Omental fat pad (tissue), 4 donors: ENCODE results near the gene KCNS3. TPM values are rescaled to one million over a fixed set of nuclear protein-coding genes. Genes with fewer than 3 reads are reported as not detected.

Experiments used
- ATAC-seq: fragments of 150-250 bp; one replicate; pipeline ENCODE4 v1.9.1; 2016; ENCODE audit warnings: mild to moderate bottlenecking, moderate library complexity; ENCODE audit not compliant: low FRiP score
- DNase-seq: peaks from one replicate; pipeline ENCODE4 v3.0.0-alpha.2; 2019; ENCODE audit warnings: low spot score
- CTCF ChIP-seq, 3 donors: fragments of 450-650 bp; IDR thresholded peaks; one replicate each; pipeline ENCODE4 v1.5.1; 2016 to 2017; ENCODE audit warnings: antibody characterized with exemption in 3 of 3, mild to moderate bottlenecking in 3 of 3, moderate library complexity in 2 of 3
- total RNA-seq, 4 donors: library from RNA; depleted of rRNA; stranded (reverse); fragments of >200 nt; gene quantifications; one replicate each; pipeline ENCODE4 v1.1.0, GENCODE V29; 2016

Gene KCNS3
- total RNA-seq, 4 donors from 2014 or later: 4.8 to 17.8 (median 9.5) TPM

GRCh38 chr2:17876590-17876989 lies 1.9 kb upstream of the KCNS3 start:
- DNase-seq (no peak), ATAC-seq (no peak)
- TF ChIP-seq CTCF (IDR thresholded peaks at IDR 0.05): no peak

GRCh38 chr2:17877811-17878280 lies 621 bp upstream of the KCNS3 start:
- ATAC-seq: peak; percentile 31
- no peak for TF ChIP-seq CTCF (IDR thresholded peaks at IDR 0.05)
- DNase-seq: no peak

GRCh38 chr2:17879137-17879912 lies 858 bp downstream of the KCNS3 start:
- no peak for TF ChIP-seq CTCF (IDR thresholded peaks at IDR 0.05)
- peak; percentile 18 for ATAC-seq
- DNase-seq: no peak

- no peak for DNase-seq
- no peak for ATAC-seq
- TF ChIP-seq CTCF (IDR thresholded peaks at IDR 0.05): no peak
Measured at GRCh38 chr2:17879913-17880274, 1.4 kb downstream of the KCNS3 start.

GRCh38 chr2:17892770-17893534 lies 14.5 kb downstream of the KCNS3 start:
- DNase-seq: no peak

GRCh38 chr2:17894005-17894404 lies 15.5 kb downstream of the KCNS3 start:
- TF ChIP-seq CTCF (IDR thresholded peaks at IDR 0.05): no peak
- DNase-seq (no peak), ATAC-seq (no peak)

More at GRCh38 chr2:17892770-17893534, 14.5 kb downstream of the KCNS3 start:
- ATAC-seq: no peak
- TF ChIP-seq CTCF (IDR thresholded peaks at IDR 0.05): no peak
